DND-41 (cell line): ENCODE measurements around the gene MATK.

Source experiments
- ATAC-seq: fragments of 200-7000 bp; cut with Tn5 transposase; 3 replicates; pipeline ENCODE4 v1.9.1; 2021; ENCODE audit warnings: low read depth; ENCODE audit not compliant: insufficient read depth
- DNase-seq: peaks from one replicate; pipeline ENCODE4 v3.0.0-alpha.2; 2020
- H2AFZ ChIP-seq: 2 replicates; pipeline ENCODE4 v1.6.0; 2012; ENCODE audit warnings: low read depth, low read length
- H3K27ac ChIP-seq: 2 replicates; pipeline ENCODE4 v1.5.1; 2012; ENCODE audit warnings: low read length, inconsistent platforms
- H3K27me3 ChIP-seq: fragments of 200-600 bp; sonication (generic); 2 replicates; pipeline ENCODE4 v1.6.0; 2012; ENCODE audit warnings: low read length, mild to moderate bottlenecking, inconsistent platforms; ENCODE audit not compliant: insufficient read depth, poor library complexity
- H3K36me3 ChIP-seq: 2 replicates; pipeline ENCODE4 v1.5.1; 2012; ENCODE audit warnings: low read length, inconsistent platforms; ENCODE audit not compliant: insufficient read depth
- H3K4me1 ChIP-seq: 2 replicates; pipeline ENCODE4 v1.5.1; 2012; ENCODE audit warnings: mild to moderate bottlenecking, low read length; ENCODE audit not compliant: insufficient read depth
- H3K4me2 ChIP-seq: 2 replicates; pipeline ENCODE4 v1.6.0; 2012; ENCODE audit warnings: mild to moderate bottlenecking, moderate library complexity, low read length, inconsistent platforms; ENCODE audit not compliant: insufficient read depth
- H3K4me3 ChIP-seq, 2 experiments: fragments of 200-600 bp in 1 of 2; shearing (Covaris generic) in 1 of 2; 2 replicates each; pipeline ENCODE4 v1.5.1; 2012 to 2016; ENCODE audit warnings: inconsistent platforms in 2 of 2, low read length in 2 of 2, mild to moderate bottlenecking in 2 of 2, low read depth in 1 of 2, moderate library complexity in 1 of 2
- H3K79me2 ChIP-seq: 2 replicates; pipeline ENCODE4 v1.6.0; 2012; ENCODE audit warnings: low read length, inconsistent platforms; ENCODE audit not compliant: insufficient read depth
- H3K9ac ChIP-seq: 2 replicates; pipeline ENCODE4 v1.6.0; 2012; ENCODE audit warnings: low read depth, mild to moderate bottlenecking, inconsistent platforms, low read length, moderate library complexity
- H3K9me3 ChIP-seq: 2 replicates; pipeline ENCODE4 v1.5.1; 2012; ENCODE audit warnings: low read length, moderate library complexity, mild to moderate bottlenecking, inconsistent platforms; ENCODE audit not compliant: insufficient read depth, severe bottlenecking
- H4K20me1 ChIP-seq: 2 replicates; pipeline ENCODE4 v1.6.0; 2012; ENCODE audit warnings: low read length; ENCODE audit not compliant: insufficient read depth
- CTCF ChIP-seq: IDR thresholded peaks from 2 replicates; pipeline ENCODE4 v1.5.1; 2012; ENCODE audit warnings: borderline replicate concordance, low read length, moderate library complexity, mild to moderate bottlenecking; ENCODE audit not compliant: poor library complexity, severe bottlenecking; ENCODE audit errors: extremely low read depth
- EZH2 ChIP-seq: IDR thresholded peaks from 3 replicates; pipeline ENCODE4 v1.6.1; 2012; ENCODE audit warnings: borderline replicate concordance, low read depth, mild to moderate bottlenecking, moderate library complexity, low read length, inconsistent platforms; ENCODE audit not compliant: severe bottlenecking

MATK gene

GRCh38 chr19:3780786-3781304, 5.3 kb downstream of the MATK start:
- DNase-seq (no peak), ATAC-seq (no peak)
- peaks cover 11% of the 10 kb centered on the region for H3K27me3 ChIP-seq
- H3K36me3 ChIP-seq: no peaks in the 10 kb centered on the region
- peaks cover 19% of the 10 kb centered on the region for H3K9me3 ChIP-seq
- H3K79me2 ChIP-seq: no peaks in the 10 kb centered on the region
- H3K9ac ChIP-seq: no peak overlapping the region
- H3K4me1 ChIP-seq: peaks cover 7% of the 10 kb centered on the region
- H4K20me1 ChIP-seq: 0 out of 2 replicates have a peak, but pooled peaks cover 5% of the 10 kb centered on the region
- no peak overlapping the region for H3K4me2 ChIP-seq
- no peak overlapping the region for H3K27ac ChIP-seq
- no peak overlapping the region for H3K4me3 ChIP-seq
- TF ChIP-seq CTCF (no peak), EZH2 (no peak)
- no peak overlapping the region for H2AFZ ChIP-seq

DNA sequence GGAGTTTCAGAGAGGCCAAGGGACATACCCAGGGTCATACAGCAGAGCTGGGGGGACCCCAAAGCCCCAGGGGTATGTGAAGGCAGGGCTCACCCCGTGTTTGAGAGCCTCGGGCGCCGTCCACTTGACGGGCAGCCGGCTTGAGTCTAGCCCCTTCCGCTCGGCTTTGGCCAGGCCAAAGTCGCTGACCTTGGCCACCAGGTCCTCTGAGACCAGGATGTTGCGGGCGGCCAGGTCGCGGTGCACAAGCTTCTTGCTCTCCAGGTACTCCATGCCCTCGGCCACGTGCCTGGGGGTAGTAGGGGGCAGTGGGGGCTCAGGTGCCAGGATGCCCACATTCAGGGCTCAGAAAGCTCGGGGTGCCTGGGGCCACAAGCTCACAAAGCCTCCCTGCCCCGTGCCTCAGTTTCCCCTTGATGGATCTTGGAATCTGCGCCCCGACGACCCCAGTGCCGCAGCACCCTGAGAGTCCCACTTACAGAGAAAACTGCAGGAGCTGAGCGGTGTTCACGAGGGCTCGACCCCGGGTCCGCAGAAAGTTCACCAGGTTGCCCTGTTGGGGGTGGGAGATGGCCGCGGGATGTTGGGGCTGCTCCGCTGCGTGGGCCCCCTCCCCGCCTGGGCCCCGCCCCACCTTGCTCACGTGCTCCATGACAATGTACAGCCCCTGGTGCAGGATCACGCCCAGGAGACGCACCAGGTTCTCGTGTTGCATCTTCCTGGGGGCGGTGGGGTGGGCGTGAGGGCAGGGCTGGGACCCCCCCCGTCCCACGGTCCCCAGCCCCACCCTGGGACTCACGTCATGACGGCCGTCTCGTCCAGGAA, 7.1 kb downstream of the MATK start:
- Histone ChIP-seq H3K36me3 (no peaks in the 10 kb centered on the region), H3K9ac (no peak overlapping the region)

DNA sequence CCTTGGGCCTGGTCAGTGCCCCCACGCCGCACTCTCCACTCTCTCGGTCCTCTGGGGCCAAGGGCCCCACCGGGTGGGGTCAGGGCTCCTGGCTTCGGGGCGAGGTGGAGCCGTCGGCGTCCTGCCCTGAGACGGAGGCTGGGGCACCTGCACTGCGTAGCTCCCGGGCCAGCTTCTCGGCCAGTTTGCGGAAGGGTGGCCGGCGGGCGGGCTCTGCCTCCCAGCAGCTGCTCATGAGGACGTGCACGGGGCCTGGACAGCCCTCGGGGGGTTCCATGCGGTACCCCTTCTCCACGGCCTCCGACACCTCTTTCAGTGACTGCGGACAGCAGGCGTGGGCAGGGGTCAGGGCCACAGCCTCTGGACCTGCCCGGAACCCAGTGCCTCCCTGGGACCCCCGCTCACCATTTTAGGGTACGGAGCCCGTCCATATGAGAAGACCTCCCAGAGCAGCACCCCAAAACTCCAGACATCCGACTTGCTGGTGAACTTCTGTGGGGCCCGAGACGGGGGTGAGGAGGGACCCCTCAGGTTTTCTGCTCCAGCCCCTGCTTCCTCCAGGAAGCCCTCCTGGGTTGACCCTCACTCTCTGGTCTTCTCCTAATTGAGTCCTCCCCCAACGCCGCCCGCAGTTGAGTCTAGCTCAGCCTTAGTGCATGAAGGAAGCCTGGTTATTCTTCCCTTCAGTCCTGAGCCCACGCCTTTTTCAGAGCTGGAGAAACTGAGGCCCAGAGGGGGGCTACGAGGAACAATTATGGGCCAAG, 7.9 kb downstream of the MATK start:
- no peak overlapping the region for H2AFZ ChIP-seq
- no peak for TF ChIP-seq EZH2
- TF ChIP-seq CTCF: no peak
- DNase-seq (no peak), ATAC-seq (no peak)
- H3K36me3 ChIP-seq: no peaks in the 10 kb centered on the region
- no peaks in the 10 kb centered on the region for H3K27me3 ChIP-seq
- H3K9me3 ChIP-seq: peaks cover 19% of the 10 kb centered on the region
- H3K4me3 ChIP-seq: no peak overlapping the region
- no peak overlapping the region for H3K27ac ChIP-seq
- no peaks in the 10 kb centered on the region for H3K4me1 ChIP-seq
- H3K79me2 ChIP-seq: no peaks in the 10 kb centered on the region
- no peak overlapping the region for H3K9ac ChIP-seq
- H3K4me2 ChIP-seq: no peak overlapping the region
- no peaks in the 10 kb centered on the region for H4K20me1 ChIP-seq

More for the DNA sequence above, 7.1 kb downstream of the MATK start:
- Histone ChIP-seq H3K9me3 (peaks cover 19% of the 10 kb centered on the region), H3K4me2 (no peak overlapping the region), H2AFZ (no peak overlapping the region), H3K4me3 (no peak overlapping the region), H3K27me3 (no peaks in the 10 kb centered on the region), H4K20me1 (no peaks in the 10 kb centered on the region), H3K4me1 (no peaks in the 10 kb centered on the region), H3K27ac (no peak overlapping the region), H3K79me2 (no peaks in the 10 kb centered on the region)
- ATAC-seq (no peak), DNase-seq (no peak)
- no peak for TF ChIP-seq CTCF
- TF ChIP-seq EZH2: no peak
